HEK293 (cell line): ENCODE data around the gene SPNS1.
A peak's percentile ranks its signal among the peaks of the same experiment; 100 is the strongest.

Experiments
- BCL11B ChIP-seq: fragments of 450-650 bp; formaldehyde crosslinking; IDR thresholded peaks from 2 replicates; pipeline ENCODE4 v1.5.1; 2016; ENCODE audit warnings: low read depth, missing biosample characterization, missing genetic modification characterization
- GLI2 ChIP-seq: fragments of 450-650 bp; formaldehyde crosslinking; IDR thresholded peaks from 2 replicates; pipeline ENCODE4; 2017; ENCODE audit warnings: missing biosample characterization, missing genetic modification characterization, low read depth, borderline replicate concordance
- HOXC10 ChIP-seq: sonication (generic); formaldehyde crosslinking; IDR thresholded peaks from 2 replicates; pipeline ENCODE4 v1.8.1; 2023; ENCODE audit warnings: mild to moderate bottlenecking, missing genetic modification reagents
- MEIS1 ChIP-seq: sonication (generic); formaldehyde crosslinking; IDR thresholded peaks from 2 replicates; pipeline ENCODE4 v1.8.1; 2022; ENCODE audit warnings: missing genetic modification reagents, mild to moderate bottlenecking, borderline replicate concordance
- PRDM2 ChIP-seq: fragments of 450-650 bp; formaldehyde crosslinking; IDR thresholded peaks from 2 replicates; pipeline ENCODE4 v1.5.1; 2016; ENCODE audit warnings: missing biosample characterization, missing genetic modification characterization, borderline replicate concordance
- TRIM28 ChIP-seq: IDR thresholded peaks from 2 replicates; pipeline ENCODE4 v1.6.1; 2011; ENCODE audit warnings: low read length, control low read depth, borderline replicate concordance
- ZBTB11 ChIP-seq: fragments of 450-650 bp; formaldehyde crosslinking; conservative IDR thresholded peaks from 2 replicates; pipeline ENCODE4 v1.5.1; 2016; ENCODE audit warnings: low read depth, missing biosample characterization, missing genetic modification characterization
- ZBTB17 ChIP-seq: fragments of 450-650 bp; formaldehyde crosslinking; IDR thresholded peaks from 2 replicates; pipeline ENCODE4 v1.5.1; 2016; ENCODE audit warnings: missing biosample characterization, missing genetic modification characterization
- ZBTB20 ChIP-seq: fragments of 450-650 bp; formaldehyde crosslinking; IDR thresholded peaks from 2 replicates; pipeline ENCODE4 v1.5.1; 2016; ENCODE audit warnings: missing biosample characterization, missing genetic modification characterization
- ZBTB8A ChIP-seq: fragments of 450-650 bp; formaldehyde crosslinking; IDR thresholded peaks from 2 replicates; pipeline ENCODE4 v1.5.1; 2016; ENCODE audit warnings: missing biosample characterization, missing genetic modification characterization
- ZEB2 ChIP-seq: fragments of 450-650 bp; formaldehyde crosslinking; IDR thresholded peaks from 2 replicates; pipeline ENCODE4 v1.5.1; 2016; ENCODE audit warnings: missing biosample characterization, missing genetic modification characterization
- ZNF133 ChIP-seq: fragments of 450-650 bp; formaldehyde crosslinking; IDR thresholded peaks from 2 replicates; pipeline ENCODE4 v1.5.1; 2016; ENCODE audit warnings: missing biosample characterization, missing genetic modification characterization
- ZNF138 ChIP-seq: fragments of 450-650 bp; formaldehyde crosslinking; IDR thresholded peaks from 2 replicates; pipeline ENCODE4 v1.5.1; 2016; ENCODE audit warnings: missing biosample characterization, missing genetic modification characterization, borderline replicate concordance
- ZNF146 ChIP-seq: fragments of 450-650 bp; formaldehyde crosslinking; IDR thresholded peaks from 2 replicates; pipeline ENCODE4 v1.5.1; 2016; ENCODE audit warnings: missing biosample characterization, missing genetic modification characterization
- ZNF16 ChIP-seq: fragments of 450-650 bp; formaldehyde crosslinking; IDR thresholded peaks from 2 replicates; pipeline ENCODE4 v1.5.1; 2016; ENCODE audit warnings: low read depth, missing biosample characterization, missing genetic modification characterization
- ZNF184 ChIP-seq: fragments of 450-650 bp; IDR thresholded peaks from 2 replicates; pipeline ENCODE4 v1.5.1; 2018; ENCODE audit warnings: missing biosample characterization, mild to moderate bottlenecking, missing genetic modification characterization
- ZNF221 ChIP-seq: fragments of 450-650 bp; formaldehyde crosslinking; IDR thresholded peaks from 2 replicates; pipeline ENCODE4 v1.5.1; 2017; ENCODE audit warnings: missing biosample characterization, missing genetic modification characterization, borderline replicate concordance
- ZNF239 ChIP-seq: fragments of 450-650 bp; formaldehyde crosslinking; IDR thresholded peaks from 2 replicates; pipeline ENCODE4 v1.5.1; 2016; ENCODE audit warnings: missing biosample characterization, missing genetic modification characterization
- ZNF335 ChIP-seq: fragments of 450-650 bp; formaldehyde crosslinking; conservative IDR thresholded peaks from 2 replicates; pipeline ENCODE4 v1.5.1; 2016; ENCODE audit warnings: missing biosample characterization, missing genetic modification characterization
- ZNF391 ChIP-seq: fragments of 450-650 bp; formaldehyde crosslinking; IDR thresholded peaks from 2 replicates; pipeline ENCODE4 v1.5.1; 2016; ENCODE audit warnings: low read depth, missing biosample characterization, missing genetic modification characterization, borderline replicate concordance
- ZNF394 ChIP-seq: fragments of 450-650 bp; formaldehyde crosslinking; IDR thresholded peaks from 2 replicates; pipeline ENCODE4 v1.5.1; 2016; ENCODE audit warnings: missing biosample characterization, missing genetic modification characterization, mild to moderate bottlenecking, moderate library complexity, borderline replicate concordance
- ZNF473 ChIP-seq: fragments of 450-650 bp; formaldehyde crosslinking; IDR thresholded peaks from 2 replicates; pipeline ENCODE4 v1.5.1; 2017; ENCODE audit warnings: missing biosample characterization, missing genetic modification characterization
- ZNF548 ChIP-seq: fragments of 450-650 bp; formaldehyde crosslinking; IDR thresholded peaks from 2 replicates; pipeline ENCODE4 v1.5.1; 2016; ENCODE audit warnings: missing biosample characterization, missing genetic modification characterization
- ZNF600 ChIP-seq: fragments of 450-650 bp; formaldehyde crosslinking; IDR thresholded peaks from 2 replicates; pipeline ENCODE4 v1.5.1; 2016; ENCODE audit warnings: missing biosample characterization, missing genetic modification characterization
- ZNF610 ChIP-seq: fragments of 450-650 bp; formaldehyde crosslinking; IDR thresholded peaks from 2 replicates; pipeline ENCODE4 v1.5.1; 2016; ENCODE audit warnings: missing biosample characterization, missing genetic modification characterization, borderline replicate concordance
- ZNF629 ChIP-seq: fragments of 450-650 bp; formaldehyde crosslinking; IDR thresholded peaks from 2 replicates; pipeline ENCODE4 v1.5.1; 2017; ENCODE audit warnings: missing biosample characterization, missing genetic modification characterization
- ZNF654 ChIP-seq: fragments of 450-650 bp; formaldehyde crosslinking; IDR thresholded peaks from 2 replicates; pipeline ENCODE4 v1.5.1; 2016; ENCODE audit warnings: low read depth, missing biosample characterization, missing genetic modification characterization
- ZNF660 ChIP-seq: fragments of 450-650 bp; IDR thresholded peaks from 2 replicates; pipeline ENCODE4 v1.5.1; 2018; ENCODE audit warnings: missing biosample characterization, mild to moderate bottlenecking, missing genetic modification characterization
- ZNF777 ChIP-seq: fragments of 450-650 bp; formaldehyde crosslinking; IDR thresholded peaks from 2 replicates; pipeline ENCODE4 v1.5.1; 2017; ENCODE audit warnings: missing biosample characterization, missing genetic modification characterization, borderline replicate concordance
- TF ChIP-seq, protein P1 (sequence below): fragments of 450-650 bp; formaldehyde crosslinking; IDR thresholded peaks from 2 replicates; pipeline ENCODE4 v1.5.1; 2017; ENCODE audit warnings: missing biosample characterization, mild to moderate bottlenecking, missing genetic modification characterization, moderate library complexity

SPNS1 gene

DNA sequence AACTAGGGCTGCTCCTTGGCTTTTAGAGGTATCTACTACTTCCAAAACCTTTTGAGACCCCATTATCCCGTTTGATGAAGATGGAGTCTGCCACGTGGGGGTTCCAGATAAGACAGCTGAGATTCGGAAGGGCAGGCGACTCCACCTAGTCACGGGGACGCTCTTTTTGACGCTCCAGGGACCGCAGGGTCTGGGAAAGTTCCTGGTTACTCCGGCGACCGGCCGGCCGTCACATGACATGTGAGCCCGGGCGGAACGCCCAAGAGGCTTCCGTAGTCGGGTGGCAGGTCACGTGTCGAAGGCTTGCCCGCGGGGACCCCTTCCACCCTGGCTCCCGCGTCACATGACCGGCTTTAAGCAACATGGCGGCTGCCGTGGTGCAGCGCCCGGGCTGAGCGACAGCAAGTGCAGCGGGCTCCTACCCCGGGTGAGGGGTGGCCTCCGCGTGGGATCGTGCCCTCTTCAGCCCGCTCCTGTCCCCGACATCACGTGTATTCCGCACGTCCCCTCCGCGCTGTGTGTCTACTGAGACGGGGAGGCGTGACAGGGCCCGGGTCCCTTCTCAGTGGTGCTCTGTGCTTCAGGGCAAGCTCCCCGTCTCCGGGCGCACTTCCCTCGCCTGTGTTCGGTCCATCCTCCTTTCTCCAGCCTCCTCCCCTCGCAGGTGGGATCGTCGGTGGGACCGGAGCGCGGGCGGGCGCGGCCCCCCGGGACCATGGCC lies at the start of gene SPNS1 (continued):
- TF ChIP-seq HOXC10 (CRISPR knock-in tag) (no peak), ZNF133 (tag by site-specific recombination) (peak; percentile 34; the same call in 1 of the 2 replicates), ZNF184 (tag by site-specific recombination) (no peak), MEIS1 (no peak), ZBTB11 (tag by site-specific recombination) (peak; percentile 78), ZNF16 (tag by site-specific recombination) (no peak), ZNF473 (tag by site-specific recombination) (no peak), PRDM2 (tag by site-specific recombination) (no peak), ZNF548 (tag by site-specific recombination) (no peak), ZNF610 (peak; percentile 87), ZNF335 (peak; percentile 85), ZNF239 (tag by site-specific recombination) (peak; percentile 66), ZNF777 (no peak), BCL11B (tag by site-specific recombination) (no peak), ZNF394 (tag by site-specific recombination) (peak; percentile 57; the same call in 1 of the 2 replicates), ZNF600 (tag by site-specific recombination) (peak; percentile 50), ZBTB20 (tag by site-specific recombination) (peak; percentile 81), ZNF654 (tag by site-specific recombination) (no peak), ZNF391 (no peak), ZBTB8A (tag by site-specific recombination) (peak; percentile 98), ZBTB17 (tag by site-specific recombination) (peak; percentile 97), ZNF146 (peak; percentile 35; the same call in 1 of the 2 replicates), ZNF629 (peak; percentile 86), ZEB2 (tag by site-specific recombination) (peak; percentile 82), ZNF221 (no peak), ZNF138 (tag by site-specific recombination) (no peak), GLI2 (tag by site-specific recombination) (no peak), ZNF660 (tag by site-specific recombination) (peak; percentile 84; the same call in 1 of the 2 replicates), TRIM28 (0 out of 2 replicates have a peak, but pooled peaks have one; percentile 27)
- TF ChIP-seq, protein P1, sequence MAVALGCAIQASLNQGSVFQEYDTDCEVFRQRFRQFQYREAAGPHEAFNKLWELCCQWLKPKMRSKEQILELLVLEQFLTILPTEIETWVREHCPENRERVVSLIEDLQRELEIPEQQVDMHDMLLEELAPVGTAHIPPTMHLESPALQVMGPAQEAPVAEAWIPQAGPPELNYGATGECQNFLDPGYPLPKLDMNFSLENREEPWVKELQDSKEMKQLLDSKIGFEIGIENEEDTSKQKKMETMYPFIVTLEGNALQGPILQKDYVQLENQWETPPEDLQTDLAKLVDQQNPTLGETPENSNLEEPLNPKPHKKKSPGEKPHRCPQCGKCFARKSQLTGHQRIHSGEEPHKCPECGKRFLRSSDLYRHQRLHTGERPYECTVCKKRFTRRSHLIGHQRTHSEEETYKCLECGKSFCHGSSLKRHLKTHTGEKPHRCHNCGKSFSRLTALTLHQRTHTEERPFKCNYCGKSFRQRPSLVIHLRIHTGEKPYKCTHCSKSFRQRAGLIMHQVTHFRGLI (tag by site-specific recombination) = peak; percentile 53; the same call in 1 of the 2 replicates
